Dermis microvascular lymphatic vessel endothelial cell (primary cell): ENCODE data around the gene TAS1R2. TPM values are rescaled to one million over a fixed set of nuclear protein-coding genes. Genes with fewer than 3 reads are reported as not detected.
"Not testable (repeated sequence)": the region's sequence is repeated elsewhere in the genome, so short reads cannot be mapped to it uniquely, and the experiment has no call there.

Experiments
- DNase-seq, 2 donors: peaks; one replicate each; pipeline versions ENCODE4 v3.0.0 to v3.0.0-alpha.2; 2010; ENCODE audit warnings: low read depth in 2 of 2
- total RNA-seq: library from RNA; depleted of rRNA; stranded (reverse); fragments of >200 nt; gene quantifications from 2 replicates; pipeline ENCODE4 v1.2.1, GENCODE V29; 2014

TAS1R2 gene
- total RNA-seq, 1 donor from 2014 or later = not detected

DNA sequence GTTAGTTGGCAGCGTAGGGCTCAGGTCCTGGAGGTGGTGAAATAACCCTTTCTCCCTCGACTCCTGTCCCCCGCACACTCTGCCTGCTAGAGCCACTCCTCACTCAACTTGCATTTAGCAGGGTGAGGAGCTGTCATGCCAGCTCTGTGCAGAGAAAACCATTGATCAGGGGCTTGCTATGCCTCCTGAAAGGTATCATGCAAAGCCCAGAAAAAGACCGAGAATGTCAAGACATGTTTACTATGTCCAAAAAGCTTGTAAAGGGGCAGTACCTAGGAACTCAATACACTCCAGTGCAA is 24.9 kb upstream of the TAS1R2 start:
- no peak for DNase-seq

GRCh38 chr1:18883636-18884418 is 24.4 kb upstream of the TAS1R2 start:
- peak; percentile 38 to 78 for DNase-seq

- no peak for DNase-seq
Observed at GRCh38 chr1:18883079-18883478, 23.6 kb upstream of the TAS1R2 start.

DNA sequence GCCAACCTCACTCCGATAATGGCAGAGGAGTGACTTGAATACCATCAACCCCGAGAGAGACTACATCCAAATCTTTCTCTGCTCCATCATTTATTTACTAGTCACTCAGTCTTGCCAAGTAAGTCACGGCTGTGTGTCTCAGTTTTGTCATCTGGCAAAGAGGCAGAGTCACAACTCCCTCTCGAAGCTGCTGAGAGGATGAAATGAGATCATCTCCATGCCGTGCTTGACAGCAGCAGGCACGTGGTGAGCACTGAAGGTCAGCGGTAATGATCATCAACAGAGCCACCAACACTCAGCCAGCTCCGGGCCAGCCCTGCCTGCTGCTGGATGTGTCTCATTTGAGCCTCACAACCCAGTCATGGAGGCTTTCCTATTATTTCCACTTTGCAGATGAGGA is 23.0 kb upstream of the TAS1R2 start:
- no peak for DNase-seq

DNA sequence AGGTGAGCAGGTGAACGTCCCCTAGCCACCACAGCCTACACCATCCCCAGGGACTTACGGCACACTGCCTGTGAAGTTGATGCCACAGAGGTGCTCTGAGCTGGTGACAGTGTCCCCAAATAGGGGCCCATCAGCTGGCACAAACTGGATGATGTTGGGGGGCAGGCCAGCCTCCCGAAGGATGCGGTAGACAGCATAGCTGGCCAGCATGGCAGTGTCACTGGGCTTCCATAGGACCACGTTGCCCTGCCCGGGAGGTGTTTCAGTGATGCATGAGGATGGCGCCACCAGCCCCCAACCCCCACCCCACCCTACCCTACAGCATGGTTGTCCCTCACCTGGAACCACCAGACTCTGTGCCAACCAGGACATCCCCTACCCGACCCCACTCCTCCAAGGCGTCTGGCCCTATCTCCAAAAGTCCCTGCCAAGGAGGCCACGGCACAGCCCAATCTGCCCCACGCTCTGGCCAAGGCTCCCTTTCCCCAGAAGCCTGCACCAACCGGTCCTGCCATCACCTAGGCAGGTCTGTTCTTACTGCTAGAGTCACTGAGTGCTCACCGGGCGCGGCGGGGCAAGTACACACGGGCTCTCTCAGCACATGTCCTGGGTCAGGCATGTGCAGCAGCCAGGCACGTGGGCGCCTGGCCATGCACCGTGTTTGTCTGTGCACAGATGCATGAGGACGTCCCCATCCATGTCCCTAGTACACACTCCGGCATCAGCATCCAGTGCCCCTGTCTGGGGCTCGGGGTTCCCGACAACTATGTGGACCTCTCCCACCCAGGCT is 22.4 kb upstream of the TAS1R2 start:
- DNase-seq = no peak

DNA sequence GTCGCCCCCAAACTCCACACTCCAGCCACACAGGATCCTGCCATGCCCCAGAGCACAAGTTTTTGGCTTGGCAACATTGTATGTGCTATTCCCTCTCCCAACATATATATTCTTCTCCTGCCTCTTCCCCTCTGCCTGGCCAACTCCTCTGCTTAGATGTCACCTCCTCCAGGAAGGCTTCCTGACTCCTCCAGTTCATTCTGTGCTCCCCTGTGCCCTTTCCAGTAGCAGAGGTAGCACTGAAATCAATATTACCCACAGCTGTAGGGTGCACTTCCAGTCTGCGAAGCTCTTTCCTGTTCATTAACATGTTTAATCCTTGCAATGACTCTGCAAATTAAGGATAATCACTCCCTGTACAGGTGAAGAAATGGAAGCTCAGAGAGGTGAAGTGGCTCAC is 21.7 kb upstream of the TAS1R2 start:
- DNase-seq = no peak

DNA sequence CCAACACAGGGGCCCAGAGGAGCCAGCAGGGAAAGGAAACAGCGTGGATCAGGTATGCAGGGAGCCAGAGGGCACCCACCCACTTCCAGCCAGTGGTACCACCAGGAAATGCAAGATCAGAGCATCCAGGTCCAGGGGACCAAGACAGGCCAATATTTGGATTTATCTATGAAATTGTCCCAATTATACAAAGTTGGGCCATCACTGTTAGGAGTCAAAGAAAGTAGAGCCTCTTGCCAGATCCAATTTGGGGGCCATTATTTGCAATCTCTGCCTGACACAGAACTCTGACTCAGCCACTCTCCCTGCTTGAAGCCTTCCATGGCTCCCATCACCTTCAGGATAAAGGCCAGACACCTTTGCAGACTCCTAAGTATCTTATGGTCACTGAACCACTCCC is 21.1 kb upstream of the TAS1R2 start:
- DNase-seq = no peak

GRCh38 chr1:18879791-18880309 is 20.4 kb upstream of the TAS1R2 start:
- no peak for DNase-seq

GRCh38 chr1:18879215-18879790 is 19.8 kb upstream of the TAS1R2 start:
- no peak for DNase-seq

DNA sequence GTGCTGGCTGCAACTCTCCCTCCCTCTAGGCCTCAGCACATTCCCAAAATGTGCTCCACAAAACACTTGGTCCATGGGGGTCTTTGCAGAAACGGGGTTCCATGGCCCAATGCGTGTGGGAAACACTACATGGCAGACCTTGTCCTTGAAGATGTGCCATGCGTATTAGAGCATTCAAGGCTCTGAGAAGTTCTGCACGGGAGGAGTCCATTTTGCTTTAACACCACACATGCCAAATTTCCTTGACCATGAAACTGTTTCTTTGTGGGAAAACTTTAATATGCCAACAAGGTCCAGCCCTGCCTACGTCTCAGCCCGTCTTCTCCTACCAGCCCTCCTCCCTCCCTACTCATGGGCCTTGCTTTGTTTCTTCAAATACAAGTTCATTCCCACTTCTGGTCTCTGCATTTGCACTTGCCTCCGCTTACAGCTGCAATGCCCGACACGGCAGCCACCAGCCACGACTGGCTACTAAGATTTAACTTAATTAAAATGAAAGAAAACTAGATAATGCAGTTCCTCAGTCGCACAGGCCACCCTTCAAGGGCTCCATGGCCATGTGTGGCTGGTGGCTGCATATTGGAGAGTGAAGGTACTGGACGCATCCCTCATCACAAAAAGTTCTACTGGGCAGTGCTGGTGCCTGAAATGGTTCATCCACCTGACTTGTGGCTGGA is 19.2 kb upstream of the TAS1R2 start:
- no peak for DNase-seq

DNA sequence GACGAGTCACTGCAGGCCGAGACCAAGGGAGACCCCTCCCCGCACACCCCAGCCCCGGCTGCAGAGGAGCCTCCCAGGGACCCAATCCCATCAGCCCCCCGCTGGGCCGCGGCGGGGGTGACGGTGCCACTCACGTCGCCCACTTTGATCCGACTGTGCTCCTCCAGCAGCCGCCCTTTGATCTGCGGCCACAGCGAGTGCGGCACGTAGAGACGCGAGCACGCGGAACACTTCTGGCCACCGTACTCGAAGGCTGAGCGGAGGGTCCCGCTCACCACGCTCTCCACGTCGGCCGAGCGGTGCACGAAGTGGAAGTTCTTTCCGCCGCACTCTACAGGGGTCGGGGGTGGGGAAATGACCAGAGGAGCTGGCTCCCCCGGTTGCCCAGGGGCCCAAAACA is 17.8 kb upstream of the TAS1R2 start:
- no peak for DNase-seq

DNA sequence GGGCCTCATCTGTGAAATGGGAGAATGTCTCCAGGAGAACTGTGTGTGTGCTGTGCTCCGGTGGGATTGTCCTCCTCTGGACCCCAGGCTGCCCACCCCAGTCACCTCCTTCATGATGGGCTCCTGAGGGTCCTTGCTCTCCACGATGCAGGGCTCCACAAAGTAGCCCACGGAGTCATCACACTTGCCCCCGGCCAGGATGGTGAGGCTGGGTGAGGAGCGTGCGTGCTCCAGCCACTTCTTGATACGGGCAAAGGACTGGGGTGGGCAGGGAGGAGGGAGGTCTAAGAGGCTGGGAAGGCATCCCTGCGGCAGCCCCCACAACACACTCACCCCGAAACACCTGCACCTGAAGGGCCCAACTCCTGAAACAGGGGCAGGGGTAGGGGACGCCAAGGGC is 16.8 kb upstream of the TAS1R2 start:
- no peak for DNase-seq

DNA sequence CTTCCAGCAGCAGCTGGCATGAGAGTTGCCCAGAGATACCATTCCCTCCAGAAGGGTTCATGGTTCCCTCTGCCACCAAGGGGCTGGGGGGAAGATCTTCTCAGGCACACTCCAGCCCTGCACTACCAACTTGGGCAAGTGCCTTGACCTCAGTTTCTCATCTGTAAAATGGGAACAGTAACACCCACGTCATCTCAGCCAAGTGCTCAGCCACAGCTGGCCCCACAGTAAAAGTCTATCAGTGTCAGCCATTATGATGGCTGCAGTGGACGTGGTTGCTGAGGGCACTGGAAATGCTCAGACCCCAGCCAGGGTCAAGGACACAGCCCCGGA is 16.3 kb upstream of the TAS1R2 start:
- DNase-seq = no peak

DNA sequence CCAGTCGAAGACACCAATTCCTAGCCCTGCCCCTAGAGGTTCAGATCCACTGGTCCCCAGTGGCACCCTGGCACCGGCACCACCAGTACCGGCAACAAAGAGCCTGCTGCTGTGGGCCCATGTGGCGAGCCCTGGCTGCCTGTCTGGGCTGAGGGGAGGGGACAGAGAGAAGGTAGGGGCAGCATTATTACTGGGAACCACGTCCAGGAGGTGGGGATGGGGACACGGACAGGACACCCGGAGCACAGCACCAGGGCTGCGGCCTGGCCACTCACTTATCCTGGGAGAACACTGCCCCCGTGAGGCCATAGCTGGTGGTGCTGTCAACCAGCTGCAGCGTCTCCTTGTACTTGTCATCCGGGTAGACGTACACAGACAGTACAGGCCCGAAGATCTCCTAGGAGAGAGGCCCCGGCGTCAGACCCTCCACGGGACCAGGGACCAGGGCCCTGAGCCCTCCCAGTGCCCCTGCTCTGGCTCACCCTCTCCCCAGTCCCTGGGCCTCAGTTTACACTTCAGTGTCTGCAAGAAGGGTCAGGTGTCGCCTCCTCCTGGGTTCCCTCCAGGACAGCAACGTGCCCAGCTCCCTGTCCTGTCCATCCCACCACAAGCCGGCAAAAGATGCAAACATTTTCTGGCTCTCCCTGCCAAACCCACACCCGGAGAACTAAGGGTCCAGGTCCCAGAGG is 15.8 kb upstream of the TAS1R2 start:
- DNase-seq = peak; percentile 64 to 85

- no peak for DNase-seq
Observed at GRCh38 chr1:18874600-18874999, 15.1 kb upstream of the TAS1R2 start.

- DNase-seq = no peak
Observed at GRCh38 chr1:18874036-18874435, 14.6 kb upstream of the TAS1R2 start.

- DNase-seq = no peak
Observed at GRCh38 chr1:18872071-18872611, 12.7 kb upstream of the TAS1R2 start.

DNA sequence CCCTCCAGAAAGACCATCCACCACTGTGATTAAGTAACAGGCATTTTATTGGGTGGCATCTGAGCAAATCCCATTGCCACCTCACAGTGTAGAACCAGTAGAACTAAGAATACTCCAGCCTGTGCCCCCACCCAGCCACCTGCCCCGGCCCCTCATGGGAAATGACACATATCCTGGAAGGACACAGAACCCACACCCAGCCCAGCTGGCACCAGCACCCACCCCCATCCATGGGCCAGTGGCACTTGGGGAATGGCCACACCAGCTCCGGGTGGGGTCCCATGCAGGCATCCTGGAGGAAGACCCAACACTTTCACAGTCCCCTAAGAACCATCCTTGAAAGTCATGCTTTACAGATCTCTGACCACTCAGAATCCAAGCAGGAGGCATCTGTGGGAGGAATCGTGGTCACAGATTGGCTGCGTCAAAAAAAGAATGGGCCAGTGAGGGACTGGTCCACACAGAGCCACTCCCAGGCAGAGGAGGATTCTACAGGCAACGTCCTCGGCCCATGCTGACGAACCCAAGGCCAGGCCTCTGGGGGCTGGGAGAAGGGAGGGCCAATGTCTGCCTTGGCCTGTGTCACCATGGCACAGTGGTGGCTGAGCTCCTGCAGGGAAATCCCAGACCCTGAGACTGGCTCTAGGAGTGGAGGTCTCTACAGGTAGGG is 12.1 kb upstream of the TAS1R2 start:
- DNase-seq = no peak

DNA sequence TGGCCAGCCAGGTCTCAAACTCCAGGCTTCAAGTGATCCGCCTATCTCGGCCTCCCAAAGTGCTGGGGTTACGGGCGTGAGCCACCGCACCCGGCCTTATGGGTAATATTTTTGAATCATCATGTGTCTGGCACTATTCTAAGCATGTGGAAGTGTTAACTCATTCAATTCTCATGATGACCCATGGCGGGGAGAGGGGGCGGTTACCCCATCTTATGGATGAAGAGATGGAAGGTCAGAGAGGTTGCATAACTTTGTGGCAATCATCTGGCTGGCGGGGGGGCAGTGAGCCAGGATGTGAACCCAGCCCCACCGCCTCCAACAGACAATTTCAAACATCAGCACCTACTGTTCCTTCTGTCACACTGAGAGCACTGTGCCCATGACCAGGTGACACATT is 11.5 kb upstream of the TAS1R2 start:
- no peak for DNase-seq

GRCh38 chr1:18870595-18870865 is 11.1 kb upstream of the TAS1R2 start:
- not testable (repeated sequence) for DNase-seq
